ENCODE measurements around the gene HS1BP3.

The HS1BP3 gene

DNA sequence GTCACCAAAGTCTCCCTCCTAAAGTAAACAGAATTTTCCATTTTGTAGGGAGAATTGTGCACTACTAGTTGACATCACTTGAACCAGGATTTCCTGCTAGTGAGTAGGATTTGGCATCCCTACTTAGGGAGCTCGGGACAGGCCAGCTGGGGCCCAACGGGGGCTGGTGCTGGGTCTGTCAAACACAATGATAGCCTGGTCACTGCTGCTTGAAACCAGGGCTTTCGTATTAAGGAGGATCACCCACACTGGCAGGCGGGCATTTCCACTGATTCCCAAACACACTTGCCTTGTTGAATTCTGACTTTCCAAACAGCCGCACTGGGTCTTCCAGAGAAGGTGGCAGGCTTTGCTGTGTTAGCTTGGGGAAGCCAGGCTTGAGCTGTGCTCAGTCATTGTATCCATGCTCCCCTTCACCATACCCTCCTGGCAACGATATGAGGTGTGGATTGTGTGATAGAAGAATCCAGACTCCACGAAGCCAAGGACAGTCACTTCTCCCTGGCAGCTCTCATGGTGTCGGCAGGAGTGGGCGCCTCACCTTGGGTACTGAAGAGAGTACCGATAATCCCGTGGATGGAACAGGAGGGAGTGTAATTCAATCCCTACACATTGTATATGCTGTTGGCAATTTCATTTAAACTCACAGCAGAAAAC, 23.5 kb upstream of the HS1BP3 start:
- no peak for DNase-seq

DNA sequence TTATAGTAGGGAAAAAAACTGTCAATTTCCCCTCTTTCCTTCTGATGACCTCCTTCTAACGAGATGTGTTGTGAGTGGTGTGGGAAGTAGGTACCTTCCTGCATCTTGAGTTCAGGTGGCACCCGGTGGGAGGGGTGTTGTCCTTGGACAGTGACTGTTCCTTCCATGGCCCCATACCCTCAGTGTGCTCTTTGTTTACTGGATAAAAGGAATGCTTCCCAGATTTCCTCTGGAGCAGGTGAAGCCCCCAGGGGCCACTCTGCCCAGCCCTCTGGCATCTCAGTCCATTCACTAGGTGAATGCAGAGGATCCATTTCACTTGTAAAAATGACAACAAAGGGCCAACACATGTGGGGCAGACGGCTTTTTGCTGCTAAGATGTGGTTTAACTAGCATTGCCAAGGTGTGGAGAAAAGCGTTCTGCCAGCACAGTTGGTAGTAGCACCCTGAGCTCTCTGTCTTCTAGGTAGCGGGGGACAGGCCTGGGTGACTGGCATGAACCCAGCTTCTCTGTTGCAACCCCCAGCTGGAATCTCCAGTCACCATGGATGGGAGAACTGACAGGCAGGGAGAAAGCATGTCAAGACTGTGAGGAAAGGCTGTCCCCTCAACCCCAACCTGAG, 22.9 kb upstream of the HS1BP3 start:
- no peak for DNase-seq

DNA sequence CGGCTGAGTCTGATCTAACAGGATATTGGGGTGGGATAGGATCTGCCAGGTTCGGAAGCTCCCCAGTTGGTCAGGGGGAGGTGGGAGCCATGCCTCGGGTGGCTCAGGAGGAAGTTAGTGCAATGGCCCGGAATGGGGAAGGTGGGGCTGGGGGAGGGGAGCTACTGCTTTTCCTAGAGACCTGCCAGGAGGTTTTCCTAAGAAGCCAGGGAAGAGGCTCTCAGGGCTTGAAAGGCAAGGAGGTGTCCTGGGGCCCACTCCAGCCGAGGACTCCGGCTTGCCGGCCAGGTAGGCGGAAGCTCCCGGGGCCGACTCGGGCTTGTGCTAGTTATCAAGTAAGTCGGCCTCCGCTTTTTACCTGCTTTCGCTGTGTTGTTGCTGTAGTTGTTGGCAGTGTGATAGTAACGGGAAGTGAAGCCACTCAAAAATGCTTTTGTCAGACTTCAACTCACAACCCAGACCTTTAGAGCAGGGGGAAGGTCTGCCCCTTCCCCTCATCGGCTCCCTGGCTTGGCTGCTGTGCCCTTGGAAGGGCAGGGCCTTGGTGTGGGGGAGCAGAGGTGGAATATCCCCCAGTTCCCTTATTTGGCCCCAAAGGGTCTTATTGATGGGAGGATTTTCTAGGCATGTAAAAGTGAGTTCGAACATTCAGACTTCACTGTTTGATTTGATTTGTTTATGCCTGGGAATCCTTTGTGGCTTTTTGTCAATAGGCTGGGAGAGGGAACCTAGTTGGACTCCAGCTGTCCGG, 21.5 kb upstream of the HS1BP3 start:
- no peak for DNase-seq

DNA sequence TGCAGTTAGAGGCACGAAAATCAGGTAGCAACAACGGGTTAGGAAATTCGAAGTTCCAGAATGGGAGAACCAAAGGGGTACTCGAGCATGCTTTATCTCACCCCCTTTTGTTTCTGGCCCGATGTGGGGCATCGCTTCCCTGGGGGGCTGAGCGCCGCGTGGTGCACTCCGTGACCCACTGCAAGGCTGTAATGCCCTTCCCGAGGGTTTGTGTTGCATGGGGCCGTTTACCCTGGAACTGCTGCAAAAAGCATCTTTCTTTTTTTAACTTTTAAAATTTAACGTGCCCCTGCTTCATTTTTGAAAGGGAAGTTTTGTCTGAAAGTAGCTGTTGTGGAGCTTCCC, 20.8 kb upstream of the HS1BP3 start:
- DNase-seq = no peak

DNA sequence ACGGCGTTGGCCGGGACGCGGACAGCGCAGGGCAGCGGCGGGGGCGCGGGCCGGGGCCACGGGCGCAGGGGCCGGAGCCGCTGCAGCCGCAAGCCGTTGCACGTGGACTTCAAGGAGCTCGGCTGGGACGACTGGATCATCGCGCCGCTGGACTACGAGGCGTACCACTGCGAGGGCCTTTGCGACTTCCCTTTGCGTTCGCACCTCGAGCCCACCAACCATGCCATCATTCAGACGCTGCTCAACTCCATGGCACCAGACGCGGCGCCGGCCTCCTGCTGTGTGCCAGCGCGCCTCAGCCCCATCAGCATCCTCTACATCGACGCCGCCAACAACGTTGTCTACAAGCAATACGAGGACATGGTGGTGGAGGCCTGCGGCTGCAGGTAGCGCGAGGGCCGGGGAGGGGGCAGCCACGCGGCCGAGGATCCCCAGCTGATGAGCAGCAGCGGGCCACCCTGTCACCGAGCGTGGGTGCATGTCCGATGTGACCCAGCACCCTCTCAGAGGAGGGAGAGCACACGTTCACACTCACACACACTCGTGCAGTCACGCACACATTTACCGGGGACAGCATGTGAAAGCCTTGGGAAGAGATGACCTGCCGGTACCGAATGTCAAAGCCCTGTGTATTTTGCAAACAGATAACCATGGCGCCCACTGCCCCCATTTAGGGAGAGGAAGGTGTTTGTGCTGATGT, 20.3 kb upstream of the HS1BP3 start:
- no peak for DNase-seq

DNA sequence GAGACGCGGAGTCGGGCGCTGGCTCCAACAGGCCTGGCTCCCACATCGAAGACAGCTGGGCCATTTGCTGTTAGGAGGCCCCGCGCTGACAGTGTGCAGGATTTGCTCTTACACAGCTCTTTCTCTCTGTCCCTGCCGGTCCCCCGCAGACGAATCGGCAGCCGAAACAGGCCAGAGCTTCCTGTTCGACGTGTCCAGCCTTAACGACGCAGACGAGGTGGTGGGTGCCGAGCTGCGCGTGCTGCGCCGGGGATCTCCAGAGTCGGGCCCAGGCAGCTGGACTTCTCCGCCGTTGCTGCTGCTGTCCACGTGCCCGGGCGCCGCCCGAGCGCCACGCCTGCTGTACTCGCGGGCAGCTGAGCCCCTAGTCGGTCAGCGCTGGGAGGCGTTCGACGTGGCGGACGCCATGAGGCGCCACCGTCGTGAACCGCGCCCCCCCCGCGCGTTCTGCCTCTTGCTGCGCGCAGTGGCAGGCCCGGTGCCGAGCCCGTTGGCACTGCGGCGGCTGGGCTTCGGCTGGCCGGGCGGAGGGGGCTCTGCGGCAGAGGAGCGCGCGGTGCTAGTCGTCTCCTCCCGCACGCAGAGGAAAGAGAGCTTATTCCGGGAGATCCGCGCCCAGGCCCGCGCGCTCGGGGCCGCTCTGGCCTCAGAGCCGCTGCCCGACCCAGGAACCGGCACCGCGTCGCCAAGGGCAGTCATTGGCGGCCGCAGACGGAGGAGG, 19.6 kb upstream of the HS1BP3 start:
- DNase-seq = no peak

DNA sequence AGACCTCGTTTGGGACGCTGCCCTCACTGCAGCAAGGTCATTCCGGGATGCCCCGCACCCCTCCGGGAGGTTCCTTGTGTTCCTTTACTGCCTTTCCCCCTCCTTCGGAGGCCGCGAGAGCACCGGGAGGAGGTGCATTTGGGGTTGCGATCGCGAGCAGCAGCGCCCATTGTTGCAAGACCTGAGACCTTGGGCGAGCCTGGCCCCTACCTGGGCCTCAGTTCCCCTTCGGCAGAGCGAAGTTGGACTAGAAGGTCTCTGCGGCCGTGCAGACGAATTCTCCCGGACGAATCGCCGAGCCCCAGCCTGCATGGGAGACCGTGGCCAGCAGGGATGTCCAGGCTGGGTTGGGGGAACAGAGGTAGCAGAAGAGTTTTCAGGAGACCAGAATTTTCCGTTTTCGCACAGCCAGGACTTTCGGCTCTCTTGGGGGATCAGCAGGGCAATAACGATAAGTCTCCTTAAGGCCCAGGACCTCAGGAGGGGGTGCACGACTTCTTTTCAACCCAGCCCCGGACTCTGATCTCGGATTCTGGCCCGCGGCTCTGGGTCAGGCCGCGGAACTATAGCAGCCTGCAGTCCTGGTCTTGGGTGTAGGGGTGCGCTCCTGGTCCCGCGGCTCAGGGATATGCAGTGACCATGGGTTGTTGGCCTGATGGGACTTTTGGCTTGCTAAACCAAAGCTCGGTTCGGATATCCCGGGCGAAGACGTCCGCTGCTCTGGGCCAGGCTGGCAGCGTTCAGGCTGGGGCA, 18.8 kb upstream of the HS1BP3 start:
- DNase-seq = no peak

DNA sequence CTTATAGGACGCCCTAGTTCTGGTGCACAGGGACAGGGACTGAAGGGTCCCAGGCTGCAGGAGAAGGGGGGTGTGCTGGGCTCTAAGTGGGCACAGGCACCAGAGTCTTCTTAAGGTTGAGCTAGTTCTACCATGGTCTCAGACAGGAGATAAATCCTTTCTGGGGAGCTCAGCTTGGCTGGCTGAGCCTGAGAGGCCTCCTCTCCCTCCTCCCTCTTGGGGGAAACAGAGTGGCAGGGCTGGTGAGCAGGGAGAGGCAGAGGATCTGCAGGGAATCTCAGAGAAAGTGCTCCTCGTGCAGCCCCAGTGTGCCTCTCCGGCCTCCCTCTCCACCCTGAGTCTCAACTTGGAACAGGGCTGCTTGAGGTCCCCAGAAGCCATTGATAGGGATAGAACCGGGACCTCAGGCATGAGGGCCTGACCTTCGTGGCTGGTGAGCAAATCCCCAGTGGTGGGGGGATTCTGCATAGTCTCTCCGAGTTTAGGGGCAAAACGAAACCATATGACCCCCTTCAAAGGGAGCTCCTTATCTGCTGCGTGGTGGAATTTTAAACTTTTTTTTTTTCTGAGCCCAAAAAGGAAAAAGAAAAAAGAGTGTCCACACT, 18.1 kb upstream of the HS1BP3 start:
- DNase-seq = no peak

DNA sequence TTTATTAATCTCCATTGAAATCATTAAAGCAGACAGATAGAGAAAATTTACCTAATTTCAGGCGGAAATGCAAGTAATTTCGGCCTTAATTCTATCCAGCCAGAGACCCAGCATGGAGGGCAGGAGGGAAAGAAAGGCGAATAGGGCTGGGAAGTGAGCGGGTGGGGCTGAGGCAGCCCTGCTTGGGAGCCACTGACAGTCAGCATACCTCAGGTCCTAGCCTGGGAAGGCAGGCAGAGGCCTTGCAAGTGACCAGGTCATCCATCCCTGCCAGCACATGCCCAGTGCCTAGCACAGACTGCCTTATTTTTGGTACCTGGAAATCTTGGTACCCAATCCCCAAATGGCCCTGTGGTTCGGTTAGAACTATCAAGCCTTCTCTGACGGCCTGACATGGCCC, 17.6 kb upstream of the HS1BP3 start:
- no peak for DNase-seq

DNA sequence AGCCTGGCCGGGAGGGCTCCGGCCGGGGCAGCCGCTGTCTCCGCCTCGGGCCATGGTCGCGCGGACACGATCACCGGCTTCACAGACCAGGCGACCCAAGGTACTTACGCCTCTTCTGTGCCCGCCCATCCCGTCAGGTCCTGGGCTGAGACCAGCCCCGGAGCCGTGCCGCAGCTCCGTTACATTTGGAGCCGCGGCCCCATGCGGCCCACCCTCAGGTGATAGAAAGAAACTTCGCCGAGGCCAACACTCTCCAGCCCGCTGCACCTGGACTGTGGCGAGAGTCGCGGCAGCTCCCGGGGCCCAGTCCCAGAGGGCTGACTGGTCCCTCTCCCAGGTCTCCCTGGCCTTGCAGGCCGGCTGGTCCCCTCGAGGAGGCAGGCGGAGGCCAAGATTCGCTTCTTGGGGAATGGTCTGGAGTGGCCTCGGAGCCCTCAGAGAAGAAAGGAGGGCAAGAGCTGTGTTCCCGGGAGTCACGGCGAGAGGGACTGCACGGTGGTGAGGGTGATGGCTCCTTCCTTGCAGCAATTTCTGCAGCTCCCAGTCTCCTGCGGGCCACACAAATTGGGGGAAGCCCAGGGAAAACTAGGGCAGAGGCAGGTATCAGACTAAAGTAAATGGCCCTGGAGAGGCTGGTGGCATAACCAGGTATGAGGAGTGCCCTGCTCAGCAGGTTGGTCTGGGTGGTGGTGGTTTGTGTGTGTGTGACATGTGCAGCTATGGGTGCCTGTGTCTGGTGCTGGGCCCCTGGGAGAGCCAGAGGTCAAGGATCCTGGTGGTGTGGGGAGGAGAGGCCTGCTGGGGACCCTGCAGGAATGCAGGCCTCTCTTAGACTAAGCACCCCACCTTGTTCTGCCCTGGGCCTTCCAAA, 16.9 kb upstream of the HS1BP3 start:
- no peak for DNase-seq

DNA sequence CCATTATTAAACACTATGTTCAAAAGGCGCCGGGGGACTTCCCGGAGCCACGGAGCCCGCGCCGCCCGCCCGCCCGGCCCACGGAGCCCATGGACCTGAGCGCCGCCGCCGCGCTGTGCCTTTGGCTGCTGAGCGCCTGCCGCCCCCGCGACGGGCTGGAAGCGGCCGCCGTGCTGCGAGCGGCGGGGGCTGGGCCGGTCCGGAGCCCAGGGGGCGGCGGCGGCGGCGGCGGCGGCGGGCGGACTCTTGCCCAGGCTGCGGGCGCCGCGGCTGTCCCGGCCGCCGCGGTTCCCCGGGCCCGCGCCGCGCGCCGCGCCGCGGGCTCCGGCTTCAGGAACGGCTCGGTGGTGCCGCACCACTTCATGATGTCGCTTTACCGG, 16.2 kb upstream of the HS1BP3 start:
- DNase-seq = no peak

DNA sequence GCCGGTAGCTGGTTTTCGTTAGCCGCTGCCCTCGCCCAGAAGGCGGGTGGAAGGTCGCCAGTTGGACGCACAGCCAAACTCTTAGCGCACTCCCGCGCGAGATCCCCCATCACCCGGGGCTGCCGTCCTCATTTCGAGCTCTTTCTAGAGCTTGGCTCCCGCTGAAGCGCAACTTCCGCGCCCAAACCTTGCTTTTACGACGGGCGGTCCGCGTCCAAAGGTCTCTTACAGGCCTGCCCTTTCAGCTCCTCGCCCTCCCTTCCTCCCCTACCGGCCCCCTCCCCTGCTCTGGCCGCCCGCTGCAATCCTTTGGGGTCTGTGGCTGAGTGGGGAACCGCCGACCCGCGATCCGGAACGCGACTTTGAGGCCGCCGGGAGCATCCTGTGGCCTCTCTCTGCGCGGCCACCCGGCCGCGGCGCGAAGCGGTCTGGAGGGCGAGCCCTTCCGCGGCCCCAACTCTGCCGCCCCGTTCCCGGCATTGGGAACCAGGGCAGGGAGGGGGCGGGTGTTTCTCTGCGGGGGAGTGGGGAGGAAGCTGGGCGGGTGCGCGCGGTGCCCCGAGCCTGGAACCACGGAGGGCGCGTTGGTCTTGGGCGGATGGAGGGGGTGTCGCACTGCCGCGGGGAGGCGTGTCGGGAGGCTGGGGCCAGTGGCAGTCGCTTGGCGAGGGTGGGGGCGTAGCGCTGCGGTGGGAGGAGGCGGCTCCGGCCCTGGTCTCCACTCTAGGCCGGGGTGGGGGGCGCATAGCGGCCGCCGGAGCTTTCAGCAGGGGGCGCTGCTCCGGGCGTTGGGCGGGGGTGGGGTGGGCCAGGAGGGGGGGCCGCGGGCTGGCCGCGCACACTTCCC, 15.6 kb upstream of the HS1BP3 start, which contains the start of gene GDF7:
Gene GDF7 (plus strand): TSS at position 841 of the 847 bp plus-strand sequence. CDS start 96 bp downstream, outside the sequence.
- no peak for DNase-seq

DNA sequence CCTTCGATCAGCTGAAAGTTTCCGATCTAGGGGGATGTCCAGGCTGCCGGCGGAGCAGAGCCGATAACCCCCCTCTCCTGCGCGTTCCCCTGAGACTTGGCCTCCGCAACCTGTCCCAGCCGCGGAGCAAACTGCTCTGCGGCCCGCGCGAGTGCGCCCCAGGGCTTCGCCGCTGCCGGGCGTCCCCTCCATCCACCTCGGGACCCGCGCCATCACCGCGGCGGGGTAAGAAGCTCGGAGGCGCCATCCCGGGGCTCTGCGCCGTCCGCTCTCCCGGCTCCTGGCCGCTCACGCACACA, 15.1 kb upstream of the HS1BP3 start:
- no peak for DNase-seq

DNA sequence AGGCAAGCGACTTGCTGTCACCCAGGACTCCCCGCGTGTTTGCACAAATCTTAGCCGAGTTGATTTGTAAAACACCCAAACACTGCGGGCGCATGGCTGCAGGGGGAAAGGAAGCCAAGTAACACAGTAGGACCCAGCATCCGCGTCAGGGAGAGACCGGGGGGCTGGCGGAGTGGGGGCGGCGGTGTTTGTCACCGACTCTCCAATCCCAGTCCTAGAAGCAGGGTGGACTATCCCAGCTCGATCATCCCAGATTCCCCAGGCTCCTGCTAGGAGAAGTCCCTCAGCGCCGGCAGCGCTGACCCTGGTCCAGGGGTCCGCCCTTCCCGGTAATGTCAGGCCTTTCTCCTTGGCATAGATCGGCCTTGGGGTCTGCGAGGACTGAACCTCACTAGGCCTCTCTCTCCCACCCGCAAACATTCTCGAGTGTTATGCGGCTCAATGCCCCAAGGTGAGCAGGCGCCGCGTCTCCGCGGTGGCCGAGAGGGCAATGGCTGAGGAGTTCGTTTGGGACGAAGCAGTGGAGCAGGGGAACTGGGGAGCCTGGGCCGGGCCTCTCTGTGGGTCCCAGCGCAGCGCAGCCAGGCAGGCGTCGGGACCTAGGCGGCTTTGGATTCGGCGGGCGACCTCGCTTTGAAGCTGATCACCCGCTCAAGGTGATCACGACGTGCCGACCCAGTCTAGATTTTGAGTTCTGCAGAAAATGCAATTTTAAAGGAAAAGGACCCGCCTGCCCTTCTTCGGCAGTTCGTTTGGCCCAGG, 14.5 kb upstream of the HS1BP3 start:
- DNase-seq = no peak

DNA sequence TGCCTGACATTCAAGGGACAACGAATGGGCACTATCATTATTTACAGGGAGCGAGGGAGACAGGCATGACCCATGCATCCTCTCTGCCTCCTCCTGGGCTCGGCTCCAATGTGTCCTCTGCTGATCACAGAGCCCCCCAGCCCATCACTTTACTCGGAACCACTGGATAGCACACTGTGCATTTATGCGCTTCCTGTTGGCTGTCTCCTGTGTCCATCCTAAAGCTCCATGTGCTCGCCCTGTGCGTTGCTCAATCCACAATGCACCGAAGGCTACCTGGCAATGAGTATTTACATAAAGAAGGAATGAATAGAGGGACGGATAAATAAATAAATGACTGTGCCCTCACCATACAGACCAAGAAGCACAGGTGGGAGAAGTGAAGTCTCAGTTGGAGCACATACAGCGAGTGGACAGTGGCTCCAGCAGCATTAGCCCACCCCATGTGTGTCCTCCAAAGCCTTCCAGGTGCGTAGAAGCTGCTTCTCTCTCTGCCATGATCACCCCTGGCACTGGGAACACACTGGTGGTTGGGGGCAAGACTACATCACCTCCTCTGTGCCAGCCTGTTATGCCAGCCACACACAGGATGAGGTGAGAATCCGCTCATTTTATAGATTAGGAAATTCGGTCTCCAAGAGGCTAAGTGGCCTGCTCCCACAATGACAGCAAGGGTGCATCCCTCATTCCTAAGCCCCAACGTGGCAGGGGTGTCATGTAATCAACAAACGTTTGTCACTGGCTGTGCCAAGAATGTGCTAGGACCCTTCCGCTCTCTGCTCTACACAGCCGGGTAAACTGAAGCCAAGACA, 13.7 kb upstream of the HS1BP3 start:
- DNase-seq = no peak

DNA sequence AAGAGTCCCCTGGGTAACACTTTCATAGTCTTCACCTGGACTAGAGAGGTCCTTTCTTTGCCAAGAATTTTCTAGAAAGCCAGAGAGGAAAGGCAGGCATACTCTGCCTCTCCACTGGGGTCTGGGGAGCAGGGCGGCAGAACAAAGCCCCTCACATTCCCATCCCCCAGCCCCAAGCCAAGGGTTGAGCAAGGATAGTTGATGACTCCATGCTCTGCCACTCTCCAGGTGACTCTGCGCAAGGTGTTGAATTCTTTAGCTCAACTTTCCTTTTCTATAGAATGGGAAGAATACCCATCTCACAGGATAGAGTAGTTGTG, 13.1 kb upstream of the HS1BP3 start:
- DNase-seq = no peak

DNA sequence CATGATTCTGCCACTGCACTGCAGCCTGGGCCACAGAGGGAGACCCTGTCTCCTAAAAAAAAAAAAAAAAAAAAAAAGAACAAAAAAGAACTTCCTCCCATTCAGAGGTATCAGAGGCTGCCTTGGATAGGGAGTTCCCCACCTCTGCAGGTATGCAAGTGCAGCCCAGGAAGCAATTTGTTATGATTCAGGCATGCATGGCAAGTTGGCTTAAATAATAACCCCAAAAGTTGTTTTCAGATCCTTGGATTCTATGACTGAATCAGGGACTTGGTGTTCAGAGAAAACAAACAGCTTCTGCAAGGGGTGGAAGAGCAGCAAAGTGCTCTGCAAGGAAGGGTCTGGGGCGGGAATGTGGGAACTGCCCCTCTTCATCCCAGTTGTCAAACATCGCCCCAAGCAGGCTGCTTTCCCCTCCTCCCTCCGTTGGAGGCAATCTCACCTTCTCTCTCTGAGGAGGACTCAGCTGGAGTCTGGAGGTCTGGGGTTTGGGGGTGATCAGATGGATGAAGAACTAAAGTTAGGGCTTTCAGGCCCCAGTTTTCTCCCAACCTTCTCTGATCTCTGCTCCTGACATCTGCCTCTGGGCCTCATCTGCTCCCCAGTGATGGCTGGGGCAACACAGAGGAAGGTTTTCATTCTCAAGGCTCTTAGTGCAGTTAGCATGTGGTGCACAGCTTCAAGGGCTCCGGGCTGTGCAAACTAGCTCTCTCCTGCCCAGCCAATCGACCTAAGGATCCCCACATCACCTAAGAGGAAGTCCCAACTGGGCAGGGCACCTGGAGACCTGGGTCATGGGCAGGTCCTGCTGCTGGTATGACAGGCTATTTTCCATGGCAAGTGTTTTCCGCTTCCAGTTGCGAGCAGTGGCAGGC, 12.5 kb upstream of the HS1BP3 start:
- DNase-seq = no peak

All from activated CD8-positive, alpha-beta memory T cell treated with anti-CD3 and anti-CD28 coated beads, Interleukin-2, amount 50 U/mL, for 4 hours (primary cell).